Loucy (cell line): Measurements from ENCODE around the gene TTC27.

Experiments used
- EZH2phosphoT487 ChIP-seq: fragments of 200-600 bp; IDR thresholded peaks from 2 replicates; pipeline ENCODE4 v1.6.1; 2018; ENCODE audit warnings: antibody characterized with exemption, mild to moderate bottlenecking, moderate library complexity, borderline replicate concordance
- TF ChIP-seq, protein P1 (sequence below): fragments of 200-600 bp; sonication (generic); conservative IDR thresholded peaks from 2 replicates; pipeline ENCODE4 v1.5.1; 2014; ENCODE audit warnings: mild to moderate bottlenecking, antibody characterized with exemption, low read length

DNA sequence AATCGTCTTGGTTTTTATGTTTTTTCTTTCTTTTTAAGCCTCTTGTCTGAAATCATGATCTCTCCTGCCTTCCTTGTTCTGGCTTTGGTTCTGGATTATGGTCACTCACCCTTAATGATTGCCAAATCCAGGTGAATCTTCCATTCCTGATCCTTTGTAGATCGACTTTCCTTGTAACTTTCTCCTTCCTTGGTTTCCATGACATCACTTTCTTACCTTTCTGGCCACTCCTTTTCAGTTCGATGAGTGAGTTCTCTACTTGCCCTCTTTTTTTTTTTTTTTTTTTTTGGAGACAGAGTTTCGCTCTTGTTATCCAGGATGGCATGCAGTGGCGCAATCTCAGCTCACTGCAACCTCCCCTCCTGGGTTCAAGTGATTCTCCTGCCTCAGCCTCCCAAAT, 179.8 kb downstream of the TTC27 start:
- TF ChIP-seq, protein P1, sequence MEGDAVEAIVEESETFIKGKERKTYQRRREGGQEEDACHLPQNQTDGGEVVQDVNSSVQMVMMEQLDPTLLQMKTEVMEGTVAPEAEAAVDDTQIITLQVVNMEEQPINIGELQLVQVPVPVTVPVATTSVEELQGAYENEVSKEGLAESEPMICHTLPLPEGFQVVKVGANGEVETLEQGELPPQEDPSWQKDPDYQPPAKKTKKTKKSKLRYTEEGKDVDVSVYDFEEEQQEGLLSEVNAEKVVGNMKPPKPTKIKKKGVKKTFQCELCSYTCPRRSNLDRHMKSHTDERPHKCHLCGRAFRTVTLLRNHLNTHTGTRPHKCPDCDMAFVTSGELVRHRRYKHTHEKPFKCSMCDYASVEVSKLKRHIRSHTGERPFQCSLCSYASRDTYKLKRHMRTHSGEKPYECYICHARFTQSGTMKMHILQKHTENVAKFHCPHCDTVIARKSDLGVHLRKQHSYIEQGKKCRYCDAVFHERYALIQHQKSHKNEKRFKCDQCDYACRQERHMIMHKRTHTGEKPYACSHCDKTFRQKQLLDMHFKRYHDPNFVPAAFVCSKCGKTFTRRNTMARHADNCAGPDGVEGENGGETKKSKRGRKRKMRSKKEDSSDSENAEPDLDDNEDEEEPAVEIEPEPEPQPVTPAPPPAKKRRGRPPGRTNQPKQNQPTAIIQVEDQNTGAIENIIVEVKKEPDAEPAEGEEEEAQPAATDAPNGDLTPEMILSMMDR: no peak
- TF ChIP-seq EZH2phosphoT487: no peak
